ENCODE measurements around the gene CHRNA9.

- TF ChIP-seq POLR2AphosphoS5 (IDR thresholded peaks at IDR 0.05; ENCODE audit: low read depth), result no peak
- TF ChIP-seq, protein P1, sequence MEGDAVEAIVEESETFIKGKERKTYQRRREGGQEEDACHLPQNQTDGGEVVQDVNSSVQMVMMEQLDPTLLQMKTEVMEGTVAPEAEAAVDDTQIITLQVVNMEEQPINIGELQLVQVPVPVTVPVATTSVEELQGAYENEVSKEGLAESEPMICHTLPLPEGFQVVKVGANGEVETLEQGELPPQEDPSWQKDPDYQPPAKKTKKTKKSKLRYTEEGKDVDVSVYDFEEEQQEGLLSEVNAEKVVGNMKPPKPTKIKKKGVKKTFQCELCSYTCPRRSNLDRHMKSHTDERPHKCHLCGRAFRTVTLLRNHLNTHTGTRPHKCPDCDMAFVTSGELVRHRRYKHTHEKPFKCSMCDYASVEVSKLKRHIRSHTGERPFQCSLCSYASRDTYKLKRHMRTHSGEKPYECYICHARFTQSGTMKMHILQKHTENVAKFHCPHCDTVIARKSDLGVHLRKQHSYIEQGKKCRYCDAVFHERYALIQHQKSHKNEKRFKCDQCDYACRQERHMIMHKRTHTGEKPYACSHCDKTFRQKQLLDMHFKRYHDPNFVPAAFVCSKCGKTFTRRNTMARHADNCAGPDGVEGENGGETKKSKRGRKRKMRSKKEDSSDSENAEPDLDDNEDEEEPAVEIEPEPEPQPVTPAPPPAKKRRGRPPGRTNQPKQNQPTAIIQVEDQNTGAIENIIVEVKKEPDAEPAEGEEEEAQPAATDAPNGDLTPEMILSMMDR (conservative IDR thresholded peaks at IDR 0.05; ENCODE audit: low read depth in 2 of 2), result no peak
- no peak for TF ChIP-seq ETS1 (IDR thresholded peaks at IDR 0.05)
- no peak for TF ChIP-seq CREB1 (CRISPR knock-in tag; IDR thresholded peaks at IDR 0.05; ENCODE audit: low read depth)
- no peak for TF ChIP-seq JUNB (IDR thresholded peaks at IDR 0.05; ENCODE audit: unreplicated experiment)
- no peak for TF ChIP-seq EZH2 (IDR thresholded peaks at IDR 0.05; ENCODE audit: low read depth, unreplicated experiment)
- TF ChIP-seq STAT1 (IDR thresholded peaks at IDR 0.05; ENCODE audit: unreplicated experiment), result no peak
- TF ChIP-seq REST (IDR thresholded peaks at IDR 0.05; ENCODE audit: unreplicated experiment), result no peak
These were observed 59.1 kb downstream of the CHRNA9 start for GRCh38 chr4:40394236-40394635.
